ENCODE measurements around the gene IGF2.

IGF2 gene

DNA sequence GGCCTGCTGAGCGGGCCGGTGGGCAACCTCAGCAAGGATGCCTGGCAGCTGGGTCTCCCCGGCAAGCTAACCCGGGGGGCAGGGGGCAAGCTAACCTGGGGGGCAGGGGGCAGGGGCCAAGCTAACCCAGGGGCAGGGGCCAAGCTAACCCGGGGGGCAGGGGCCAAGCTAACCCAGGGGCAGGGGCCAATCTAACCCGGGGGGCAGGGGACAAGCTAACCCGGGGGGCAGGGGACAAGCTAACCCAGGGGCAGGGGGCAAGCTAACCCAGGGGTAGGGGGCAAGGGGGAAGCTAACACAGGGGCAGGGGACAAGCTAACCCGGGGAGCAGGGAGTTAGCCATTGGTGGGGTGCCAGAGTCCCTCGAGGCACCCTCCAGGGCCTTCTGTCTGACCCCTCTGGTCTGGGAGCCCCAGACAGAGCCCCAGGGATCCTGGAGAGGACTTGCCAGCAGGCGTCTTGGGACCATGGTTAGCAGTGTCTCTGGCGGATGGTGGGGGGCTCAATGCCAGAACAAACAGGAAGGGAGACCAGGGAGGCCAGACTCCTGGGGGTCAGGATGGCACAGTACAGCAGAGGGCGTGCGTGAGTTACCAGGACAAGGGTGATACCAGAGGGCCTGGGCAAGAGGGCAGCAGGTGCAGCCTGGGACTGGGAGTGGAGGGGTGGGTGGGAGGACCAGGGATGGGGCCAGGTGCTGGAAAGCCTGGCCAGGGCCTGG is 16.1 kb downstream of the IGF2 start:
- DNase-seq (ENCODE audit: low spot score), result no peak

DNA sequence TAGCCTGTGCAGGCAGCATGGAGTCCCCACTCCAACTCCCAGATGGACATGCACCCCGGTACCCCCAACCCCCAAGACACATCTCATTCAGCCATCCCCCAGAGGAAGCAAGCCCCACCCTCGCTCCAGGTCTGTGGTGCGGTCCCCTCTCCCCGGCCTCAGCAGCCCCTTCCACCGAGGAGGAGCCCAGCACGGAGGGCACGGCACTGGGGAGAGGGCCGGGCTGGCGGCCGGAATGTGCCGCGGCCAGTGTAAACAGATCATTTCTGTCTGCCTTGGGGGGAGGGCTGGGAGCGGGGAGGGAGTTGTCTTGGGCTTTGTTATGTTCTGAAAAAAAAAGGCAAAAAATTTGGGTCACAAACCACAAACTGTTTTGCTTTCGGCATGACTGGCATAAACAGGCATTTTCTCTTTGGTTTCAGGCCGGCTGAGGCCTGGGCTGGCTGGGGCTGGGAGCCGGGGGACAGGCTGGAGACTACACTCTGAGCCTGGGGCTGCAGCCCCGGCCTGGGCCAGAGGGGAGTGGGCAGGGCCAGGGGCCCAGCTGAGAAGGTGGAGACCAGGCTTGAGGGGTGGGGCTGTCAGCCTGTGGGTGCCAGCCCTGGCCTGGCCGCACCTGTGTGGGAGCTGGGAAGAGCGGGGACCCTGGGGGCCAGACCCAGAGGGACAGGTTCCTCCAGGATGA is 16.8 kb downstream of the IGF2 start:
- no peak for DNase-seq (ENCODE audit: low spot score)

DNA sequence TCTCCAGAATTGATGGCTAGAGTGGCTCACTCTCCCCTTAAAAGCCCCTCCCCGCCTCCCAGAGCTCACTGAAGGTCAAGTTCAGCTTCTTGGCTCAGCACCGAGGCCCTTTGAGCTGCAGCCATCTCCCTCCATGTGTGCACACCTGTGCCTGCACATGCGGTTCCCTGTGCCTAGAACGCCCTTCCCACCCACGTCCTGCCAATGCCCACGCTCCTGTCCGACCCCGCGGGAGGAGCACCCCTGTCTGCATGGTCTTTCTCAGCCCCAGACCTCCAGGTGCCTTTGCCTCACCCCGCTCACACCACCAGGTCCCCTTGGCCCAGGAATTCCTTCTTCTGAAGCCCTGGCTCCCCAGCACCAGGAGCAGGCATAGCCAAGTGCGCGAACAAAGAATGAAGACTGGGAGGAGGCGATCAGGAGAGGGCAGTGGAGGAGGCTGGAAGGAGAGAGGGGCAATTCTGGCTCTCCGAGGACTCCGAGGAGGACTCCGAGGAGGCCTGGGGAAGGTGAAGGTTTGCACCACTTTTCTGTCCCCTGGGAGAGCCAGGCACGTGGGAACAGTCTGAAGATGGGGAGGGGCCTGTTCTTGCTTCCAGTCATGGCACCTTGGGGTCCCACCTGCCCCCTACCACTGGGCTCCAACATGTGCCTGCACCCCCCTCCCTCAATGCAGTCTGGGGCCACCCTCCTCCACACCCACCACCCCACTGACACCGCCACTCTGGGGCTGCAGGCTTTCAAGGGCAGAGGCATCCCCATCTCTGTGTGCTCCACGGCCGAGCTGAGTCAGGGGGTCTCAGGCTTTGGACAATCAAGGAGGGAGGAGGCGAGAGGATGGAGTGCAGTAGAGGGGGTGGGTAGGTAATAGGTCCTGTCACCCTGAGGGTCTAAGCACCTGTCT is 17.7 kb downstream of the IGF2 start:
- no peak for DNase-seq (ENCODE audit: low spot score)

DNA sequence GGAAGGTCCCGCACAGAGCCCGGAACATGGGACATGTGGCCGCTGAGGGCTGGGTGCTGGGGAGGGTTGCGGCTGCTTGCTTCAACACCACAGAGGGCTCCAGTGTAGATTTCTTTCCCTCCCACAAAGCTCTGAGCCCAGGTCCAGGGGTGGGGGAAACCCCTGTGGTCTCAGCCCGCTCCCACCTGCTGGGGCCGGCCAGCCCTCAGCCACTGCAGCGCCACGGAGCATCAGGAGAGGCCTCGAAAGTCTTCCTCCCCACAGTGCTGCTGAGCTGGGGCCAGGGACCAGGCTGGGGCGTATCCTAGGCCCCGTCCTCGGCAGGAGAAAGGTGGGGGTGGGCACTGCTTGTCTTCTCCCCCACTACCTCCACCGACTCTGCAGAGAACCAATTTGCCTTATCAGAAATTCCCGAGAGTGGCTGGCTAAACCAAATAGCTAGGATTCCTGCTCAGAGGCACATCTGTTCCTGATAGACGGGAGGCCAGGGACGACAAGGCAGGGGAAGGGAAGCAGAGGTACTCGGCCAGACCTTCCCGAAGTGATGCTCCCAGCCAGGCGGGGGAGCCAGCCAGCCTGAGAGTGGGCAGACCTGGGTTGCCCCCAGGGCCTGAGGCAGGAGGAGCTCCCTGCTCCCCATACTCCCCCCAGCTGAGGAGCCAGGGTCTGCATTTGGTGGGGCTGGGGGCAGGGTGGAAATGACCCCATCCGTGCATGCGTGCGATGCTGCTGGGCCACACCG is 18.7 kb downstream of the IGF2 start:
- DNase-seq (ENCODE audit: low spot score), result no peak

DNA sequence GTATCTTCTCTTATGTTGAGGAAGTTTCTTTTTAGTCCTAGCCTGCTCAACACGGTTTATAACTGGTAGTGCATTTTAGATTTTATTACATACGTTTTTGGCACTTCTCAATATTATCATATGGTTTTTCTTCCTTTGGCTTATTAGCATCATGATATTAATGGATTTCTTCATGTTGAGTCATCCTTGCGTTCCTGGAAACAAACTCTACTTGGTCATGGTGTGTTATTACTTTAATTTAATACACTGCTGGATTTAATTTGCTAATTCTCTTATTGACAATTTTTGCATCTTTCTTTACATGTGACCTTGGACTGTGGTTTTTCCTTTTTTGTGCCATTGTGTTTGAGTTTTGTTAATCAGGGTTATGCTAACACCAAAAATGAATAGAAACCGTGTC is 20.5 kb downstream of the IGF2 start:
- no peak for DNase-seq (ENCODE audit: low spot score)

DNA sequence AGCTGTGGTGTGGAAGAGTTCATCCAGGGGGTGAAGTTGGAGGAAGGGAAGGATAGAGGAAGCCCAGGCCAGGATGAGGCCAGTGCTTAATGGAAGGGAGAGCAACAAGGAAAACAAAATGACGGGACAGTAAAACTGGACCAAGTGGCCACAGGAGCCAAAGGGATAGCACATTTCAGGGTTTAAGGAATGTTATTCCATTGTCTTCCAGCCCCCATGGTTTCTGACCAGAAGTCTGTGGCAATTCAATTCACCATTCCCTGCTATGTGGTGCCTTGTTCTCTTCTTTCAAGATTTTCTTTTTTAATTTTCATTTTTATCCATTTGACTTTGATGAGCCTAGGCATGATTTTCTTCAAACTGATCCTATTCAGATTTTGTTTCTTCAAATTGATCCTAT is 22.5 kb downstream of the IGF2 start:
- DNase-seq (ENCODE audit: low spot score), result no peak

DNA sequence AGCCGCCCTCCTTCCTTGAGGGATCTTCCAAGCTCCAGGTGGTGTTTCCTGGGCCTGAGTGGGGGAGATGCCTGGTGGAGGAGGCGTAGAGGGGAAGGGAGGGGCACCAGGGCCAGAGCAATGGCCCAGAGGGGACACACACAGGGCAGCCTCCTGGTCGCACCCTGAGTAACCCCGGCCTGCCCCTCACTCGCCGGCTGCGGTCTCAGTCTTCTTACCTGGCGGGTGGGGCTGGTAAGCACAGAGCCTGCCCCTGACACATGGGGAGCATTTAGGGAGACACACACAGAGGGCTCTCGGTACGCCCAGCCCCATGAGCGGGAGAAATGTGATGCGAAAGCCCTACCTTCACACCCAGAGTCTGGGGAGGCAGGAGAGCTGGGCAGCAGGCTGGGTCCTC is 23.9 kb downstream of the IGF2 start:
- DNase-seq (ENCODE audit: low spot score), result no peak

DNA sequence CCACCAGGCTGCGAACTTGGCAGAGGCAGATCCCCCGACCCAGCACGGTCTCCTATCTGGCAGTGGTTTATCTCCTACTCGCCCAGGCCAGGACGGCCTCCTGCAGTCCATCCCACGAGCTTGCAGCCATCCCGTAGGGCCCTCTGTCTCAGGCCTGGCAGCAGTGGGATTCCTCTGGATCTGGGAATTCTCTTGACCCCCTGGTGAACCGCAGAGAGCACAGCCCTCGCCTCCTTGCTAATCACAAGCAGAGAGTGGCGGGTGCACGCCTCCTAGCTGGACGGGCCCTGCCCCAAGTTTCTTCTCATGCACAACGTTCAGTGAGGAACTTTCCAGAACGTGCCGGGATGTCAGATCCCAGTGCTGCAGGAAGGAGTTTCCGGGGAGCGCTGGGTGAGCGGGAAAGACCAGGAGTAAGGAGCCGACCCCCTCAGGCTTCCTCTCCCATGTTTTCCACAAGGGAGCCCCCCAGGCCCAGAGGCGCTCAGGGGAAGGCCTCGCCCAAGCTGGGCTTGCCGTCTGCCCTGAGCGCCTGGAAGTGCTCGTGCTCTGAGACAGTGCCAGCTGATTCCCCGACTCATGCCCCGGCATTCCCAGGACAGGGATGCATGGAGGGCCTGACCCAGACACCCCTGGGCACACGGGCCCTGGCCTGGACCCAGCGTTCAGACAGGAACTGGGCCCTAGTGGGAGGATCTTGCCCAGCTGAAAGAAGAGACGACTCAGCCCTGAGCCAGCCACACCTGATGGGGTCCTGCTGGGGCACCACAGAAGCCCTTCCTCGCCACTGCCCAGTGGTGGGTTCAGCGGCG is 24.6 kb downstream of the IGF2 start:
- no peak for DNase-seq (ENCODE audit: low spot score)

DNA sequence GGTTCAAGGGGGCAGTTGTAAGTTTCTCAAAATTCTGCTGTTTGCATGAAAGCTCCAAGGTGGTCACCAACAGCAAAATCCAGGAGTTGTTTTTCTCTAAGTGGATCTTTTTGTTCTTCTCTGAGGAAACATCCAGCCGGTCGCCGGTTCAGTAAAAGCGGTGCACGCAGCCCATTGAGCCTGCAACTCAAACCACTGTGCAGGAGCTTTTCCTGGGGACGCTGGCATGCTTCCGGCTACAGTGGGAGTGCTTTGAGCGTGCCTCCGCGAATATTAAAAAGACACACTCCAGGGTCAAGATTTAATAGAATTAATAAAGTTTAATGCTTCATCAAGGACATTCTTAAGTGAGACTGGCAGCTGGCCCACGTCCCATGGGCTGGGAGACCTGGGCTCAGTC is 25.4 kb downstream of the IGF2 start:
- no peak for DNase-seq (ENCODE audit: low spot score)

DNA sequence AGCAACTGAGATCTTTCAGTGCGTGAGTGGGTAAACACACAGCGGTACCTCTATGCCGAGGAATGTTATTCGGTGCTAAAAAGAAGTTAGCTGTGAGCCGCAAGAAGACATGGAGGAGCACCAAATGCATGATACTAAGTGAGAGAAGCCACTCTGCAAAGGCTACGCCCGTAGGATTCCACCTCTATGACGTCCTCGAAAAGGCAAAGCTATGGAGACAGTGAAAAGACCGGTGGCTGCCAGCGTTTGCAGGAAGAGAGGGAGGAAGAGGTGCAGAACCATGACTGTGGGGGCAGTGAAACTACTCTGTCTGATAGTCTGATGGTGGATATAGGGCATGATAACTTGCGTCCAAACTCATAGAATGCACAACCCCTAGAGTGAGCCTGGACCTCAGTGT is 28.7 kb downstream of the IGF2 start:
- no peak for DNase-seq (ENCODE audit: low spot score)

DNA sequence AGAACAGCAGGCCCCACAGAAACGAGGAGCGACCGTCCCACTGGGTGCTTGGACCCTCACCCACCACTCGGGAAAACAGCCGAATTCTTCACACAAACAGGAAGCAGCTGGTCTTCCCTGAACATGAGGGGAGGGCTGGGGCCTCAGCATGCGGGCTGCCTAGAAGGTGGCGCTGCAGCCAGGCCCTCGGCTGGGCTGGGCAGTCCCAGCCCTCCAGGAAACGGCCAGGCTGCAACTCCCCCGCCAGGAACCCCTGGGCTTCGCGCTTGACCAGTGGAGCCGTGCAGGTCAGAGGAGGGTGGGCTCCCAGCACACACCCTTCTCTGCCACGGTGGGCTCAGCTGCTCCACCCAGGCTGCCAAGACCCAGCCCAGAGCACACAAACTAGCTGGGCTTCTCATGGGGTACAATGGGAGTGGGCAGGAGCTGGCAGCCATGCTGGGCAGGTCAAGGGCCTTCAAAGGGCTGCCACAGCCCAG is 29.6 kb downstream of the IGF2 start:
- DNase-seq (ENCODE audit: low spot score), result no peak

DNA sequence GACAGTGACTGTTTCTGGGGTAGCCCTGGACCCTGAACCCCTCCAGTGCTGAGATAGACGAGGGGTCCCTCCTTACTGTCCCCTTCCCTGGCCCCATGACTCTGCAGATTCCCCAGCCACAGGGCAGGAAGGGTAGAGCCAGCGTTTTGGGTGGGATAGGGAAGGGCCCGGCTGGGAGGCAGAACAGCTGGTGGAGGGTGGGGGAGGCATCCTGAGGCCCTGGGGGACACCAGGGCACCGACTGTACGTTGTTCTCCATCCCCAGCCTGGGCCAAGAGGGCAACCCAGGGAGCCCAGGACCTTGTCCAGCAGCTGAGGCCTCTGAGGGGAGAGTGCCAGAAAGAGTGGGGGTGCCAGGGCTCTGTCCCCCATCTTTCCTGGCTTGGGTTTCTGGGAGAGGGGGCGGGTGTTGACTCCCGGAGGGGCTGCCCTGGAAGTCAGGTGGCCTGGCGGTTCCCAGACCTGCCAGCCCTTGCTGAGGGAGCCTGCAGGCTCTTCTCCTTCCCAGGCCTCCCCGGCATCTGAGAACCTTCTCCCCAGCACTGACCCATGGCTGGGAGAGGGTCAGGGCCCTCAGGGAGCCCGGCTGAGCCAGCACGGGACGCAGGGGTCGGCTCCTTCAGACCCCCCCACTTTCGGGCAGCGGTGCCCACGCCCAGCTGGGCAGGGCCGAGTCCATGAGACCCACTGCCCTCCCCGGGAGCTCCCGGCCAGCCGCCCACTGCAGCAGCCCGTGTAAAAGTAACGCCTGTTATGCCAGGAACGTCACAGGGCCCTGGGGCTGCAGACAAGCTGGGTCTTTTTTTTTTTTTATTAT is 30.3 kb downstream of the IGF2 start:
- DNase-seq (ENCODE audit: low spot score), result no peak

DNA sequence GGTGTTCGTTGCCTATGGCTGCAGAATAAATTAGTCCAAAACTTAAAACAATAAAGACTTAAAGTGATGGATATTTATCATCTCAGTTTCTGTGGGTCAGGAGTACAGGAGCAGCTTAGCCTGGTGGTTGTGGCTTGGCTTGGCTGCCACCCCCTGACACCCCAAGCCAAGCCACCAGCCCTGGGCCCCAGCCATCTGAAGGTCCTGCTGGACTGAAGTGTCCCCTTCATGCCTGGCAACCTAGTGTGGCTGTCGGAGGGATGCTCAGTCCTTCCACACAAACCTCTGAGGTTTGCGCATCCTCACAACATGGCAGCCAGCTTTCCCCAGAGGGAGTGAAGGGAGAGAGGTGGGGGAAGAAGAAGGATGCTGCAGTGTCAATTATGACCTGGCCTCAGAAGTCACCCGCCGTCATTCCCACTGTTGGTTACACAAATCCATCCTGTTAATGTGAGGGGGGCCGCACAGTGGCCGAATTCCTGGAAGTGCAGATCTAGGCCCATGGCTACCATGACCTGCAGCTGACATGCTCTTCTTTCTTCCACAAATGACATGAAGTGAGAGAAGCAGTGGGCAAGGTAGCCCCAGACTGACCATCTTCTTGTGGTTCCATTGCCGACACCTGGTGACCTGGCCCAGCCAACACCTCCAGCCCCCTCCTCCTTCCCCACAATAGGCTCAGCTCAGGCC is 31.1 kb downstream of the IGF2 start:
- DNase-seq (ENCODE audit: low spot score), result no peak

DNA sequence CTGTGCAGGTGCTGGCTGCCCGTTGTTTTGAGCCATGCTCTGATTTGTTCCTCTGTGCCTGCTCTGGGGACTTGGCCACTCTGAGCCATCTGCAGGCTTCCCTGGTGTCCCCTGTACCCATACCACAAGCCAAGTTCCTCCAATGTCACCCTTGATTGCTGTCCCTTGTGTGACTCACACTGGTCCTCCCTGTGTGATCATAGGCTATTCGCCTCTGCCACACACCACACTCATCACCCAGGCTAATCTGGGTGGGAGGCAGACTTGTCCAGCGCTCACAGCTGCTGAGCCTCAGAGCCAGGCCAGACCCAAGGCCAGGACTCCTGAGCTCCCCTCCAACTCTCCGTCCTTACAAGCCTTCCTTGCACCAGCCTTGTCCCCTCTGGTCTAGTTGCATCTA is 31.7 kb downstream of the IGF2 start:
- no peak for DNase-seq (ENCODE audit: low spot score)

DNA sequence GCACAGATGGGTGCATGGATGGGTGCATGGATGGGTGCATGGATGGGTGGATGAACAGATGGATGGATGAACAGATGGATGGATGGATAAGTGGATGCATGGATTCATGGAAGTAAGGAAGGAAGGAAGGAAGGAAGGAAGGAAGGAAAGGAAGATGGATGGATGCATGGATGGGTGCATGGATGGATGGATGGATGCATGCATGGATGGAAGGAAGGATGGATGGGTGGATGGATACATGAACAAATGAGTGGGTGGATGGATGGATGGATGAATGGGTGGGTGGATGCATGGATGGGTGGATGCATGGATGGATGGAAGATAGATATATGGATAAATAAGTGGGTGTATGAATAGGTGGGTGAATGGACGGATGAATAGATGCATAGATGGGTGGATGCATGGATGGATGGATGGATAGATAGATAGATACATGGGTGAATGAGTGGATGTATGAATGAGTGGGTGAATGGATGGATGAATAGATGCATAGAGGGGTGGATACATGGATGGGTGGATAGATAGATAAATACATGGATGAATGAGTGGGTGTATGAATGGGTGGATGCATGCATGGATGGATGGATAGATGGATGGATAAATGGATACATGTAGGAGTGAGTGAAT is 32.5 kb downstream of the IGF2 start:
- DNase-seq (ENCODE audit: low spot score), result no peak

DNA sequence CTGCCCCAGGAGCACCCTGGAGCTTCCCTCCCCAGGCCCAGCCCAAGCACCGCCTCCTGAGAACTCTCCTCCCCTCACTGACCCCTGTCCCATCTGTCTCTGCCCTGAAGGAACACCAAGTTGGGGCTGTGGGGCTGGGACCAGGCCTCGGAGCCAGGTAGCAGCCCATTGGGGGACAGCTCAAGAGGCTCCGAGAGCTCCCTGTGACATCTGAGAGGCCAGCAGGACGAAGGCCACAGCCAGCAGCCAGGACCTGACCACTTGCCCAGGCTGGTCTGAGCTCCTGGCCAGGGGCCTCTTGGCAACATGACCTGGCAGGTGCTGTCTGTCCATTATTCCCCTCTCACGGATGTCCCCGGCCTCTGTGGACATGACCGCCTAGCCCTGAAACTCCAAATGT is 33.7 kb downstream of the IGF2 start:
- no peak for DNase-seq (ENCODE audit: low spot score)

DNA sequence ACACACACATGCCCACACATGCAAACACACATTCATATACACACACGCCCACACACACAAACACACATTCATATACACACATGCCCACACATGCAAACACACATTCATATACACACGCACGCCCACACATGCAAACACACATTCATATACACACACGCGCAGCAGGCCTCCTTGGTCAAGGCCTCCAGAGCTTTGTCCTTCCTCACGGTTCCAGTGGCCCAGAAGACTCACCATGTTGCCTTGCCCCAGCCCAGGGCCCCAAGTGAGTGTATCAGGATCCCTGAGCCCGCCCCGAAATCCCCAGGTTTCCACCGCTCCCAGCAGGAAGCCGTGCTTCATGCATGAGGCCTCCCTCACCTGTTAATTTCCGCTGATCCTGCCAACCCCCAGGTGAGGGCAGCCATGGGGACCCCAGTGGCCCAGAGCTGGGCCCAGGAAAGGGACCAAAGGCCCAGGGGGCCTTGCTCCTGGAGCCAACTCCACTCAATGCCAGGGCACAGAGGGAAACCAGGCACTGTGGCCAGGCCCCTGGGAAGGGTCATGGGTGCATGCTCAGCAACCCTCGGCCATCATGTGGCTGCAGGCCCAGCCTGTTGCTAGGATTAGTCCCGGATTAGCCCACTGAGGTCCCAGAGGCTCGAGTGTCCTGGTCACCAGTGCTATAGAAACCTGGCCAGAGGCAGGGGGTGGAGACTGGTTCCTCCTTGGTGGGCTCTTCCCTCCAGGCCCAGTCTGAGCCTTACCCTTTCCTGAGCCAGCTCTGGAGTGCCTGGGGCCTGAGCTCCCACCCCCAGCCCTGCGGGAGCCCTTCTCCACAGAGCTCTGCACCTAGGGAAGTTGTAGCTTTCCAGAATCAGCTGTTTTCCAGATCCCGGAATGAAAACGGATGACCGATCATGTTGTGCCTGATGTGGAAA is 34.4 kb downstream of the IGF2 start:
- DNase-seq (ENCODE audit: low spot score), result no peak

Measured in GM03348 (cell line).